ENCODE results near the gene MSI2. TPM values are rescaled to one million over a fixed set of nuclear protein-coding genes. Genes with fewer than 3 reads are reported as not detected.

The MSI2 gene
- total RNA-seq, 2 donors from 2014 or later = 65.5 to 81.0 TPM

- intact Hi-C loops (cut with DNase I, micrococcal nuclease) = no loop called here
- DNase-seq = no peak
- no peak for ATAC-seq
Observed at GRCh38 chr17:57470906-57471305, 214.6 kb downstream of the MSI2 start.

- intact Hi-C loops (cut with DNase I, micrococcal nuclease) = no loop called here
- DNase-seq (no peak), ATAC-seq (no peak)
Observed at GRCh38 chr17:57471868-57472368, 215.6 kb downstream of the MSI2 start.

GRCh38 chr17:57475796-57476195 is 219.5 kb downstream of the MSI2 start:
- intact Hi-C loops (cut with DNase I, micrococcal nuclease) = no loop called here
- ATAC-seq (no peak), DNase-seq (no peak)

GRCh38 chr17:57477522-57478362 is 221.4 kb downstream of the MSI2 start:
- ATAC-seq (no peak), DNase-seq (no peak)
- intact Hi-C loops (cut with DNase I, micrococcal nuclease) = no loop called here

GRCh38 chr17:57478478-57479250 is 222.3 kb downstream of the MSI2 start:
- intact Hi-C loops (cut with DNase I, micrococcal nuclease) = no loop called here
- no peak for ATAC-seq
- DNase-seq = no peak

GRCh38 chr17:57480438-57481196 is 224.3 kb downstream of the MSI2 start:
- DNase-seq (no peak), ATAC-seq (no peak)
- intact Hi-C loops (cut with DNase I, micrococcal nuclease) = no loop called here

GRCh38 chr17:57481910-57482391 is 225.6 kb downstream of the MSI2 start:
- no peak for ATAC-seq
- DNase-seq = no peak
- intact Hi-C loops (cut with DNase I, micrococcal nuclease) = no loop called here

- DNase-seq (no peak), ATAC-seq (no peak)
- intact Hi-C loops (cut with DNase I, micrococcal nuclease) = no loop called here
Observed at GRCh38 chr17:57482657-57483056, 226.3 kb downstream of the MSI2 start.

GRCh38 chr17:57484081-57484666 is 227.9 kb downstream of the MSI2 start:
- DNase-seq = no peak
- intact Hi-C loops (cut with DNase I, micrococcal nuclease) = no loop called here
- ATAC-seq = no peak

- intact Hi-C loops (cut with DNase I, micrococcal nuclease) = no loop called here
Observed at GRCh38 chr17:57484826-57485565, 228.7 kb downstream of the MSI2 start.

GRCh38 chr17:57485566-57485865 is 229.2 kb downstream of the MSI2 start:
- DNase-seq (no peak), ATAC-seq (no peak)
- intact Hi-C loops (cut with DNase I, micrococcal nuclease) = no loop called here

More at GRCh38 chr17:57484826-57485565, 228.7 kb downstream of the MSI2 start:
- no peak for DNase-seq
- no peak for ATAC-seq

- ATAC-seq (no peak), DNase-seq (no peak)
- intact Hi-C loops (cut with DNase I, micrococcal nuclease) = no loop called here
Observed at GRCh38 chr17:57485916-57486881, 229.9 kb downstream of the MSI2 start.

- intact Hi-C loops (cut with DNase I, micrococcal nuclease) = no loop called here
- ATAC-seq (no peak), DNase-seq (no peak)
Observed at GRCh38 chr17:57486882-57487301, 230.6 kb downstream of the MSI2 start.

GRCh38 chr17:57487573-57487972 is 231.2 kb downstream of the MSI2 start:
- DNase-seq (no peak), ATAC-seq (no peak)
- intact Hi-C loops (cut with DNase I, micrococcal nuclease) = no loop called here

- ATAC-seq (no peak), DNase-seq (no peak)
- intact Hi-C loops (cut with DNase I, micrococcal nuclease) = no loop called here
Observed at GRCh38 chr17:57488856-57489255, 232.5 kb downstream of the MSI2 start.

GRCh38 chr17:57489321-57489720 is 233.0 kb downstream of the MSI2 start:
- no peak for ATAC-seq
- intact Hi-C loops (cut with DNase I, micrococcal nuclease) = no loop called here
- no peak for DNase-seq

Data from left colon (tissue), 2 donors.